GM21619 (cell line): ENCODE measurements around the gene M1AP.

ENCODE experiments used
- ATAC-seq: cut with Tn5 transposase; IDR thresholded peaks from one replicate; pipeline ENCODE4 v1.9.1; 2021; ENCODE audit not compliant: unreplicated experiment

Gene M1AP, protein sequence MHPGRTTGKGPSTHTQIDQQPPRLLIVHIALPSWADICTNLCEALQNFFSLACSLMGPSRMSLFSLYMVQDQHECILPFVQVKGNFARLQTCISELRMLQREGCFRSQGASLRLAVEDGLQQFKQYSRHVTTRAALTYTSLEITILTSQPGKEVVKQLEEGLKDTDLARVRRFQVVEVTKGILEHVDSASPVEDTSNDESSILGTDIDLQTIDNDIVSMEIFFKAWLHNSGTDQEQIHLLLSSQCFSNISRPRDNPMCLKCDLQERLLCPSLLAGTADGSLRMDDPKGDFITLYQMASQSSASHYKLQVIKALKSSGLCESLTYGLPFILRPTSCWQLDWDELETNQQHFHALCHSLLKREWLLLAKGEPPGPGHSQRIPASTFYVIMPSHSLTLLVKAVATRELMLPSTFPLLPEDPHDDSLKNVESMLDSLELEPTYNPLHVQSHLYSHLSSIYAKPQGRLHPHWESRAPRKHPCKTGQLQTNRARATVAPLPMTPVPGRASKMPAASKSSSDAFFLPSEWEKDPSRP

DNA sequence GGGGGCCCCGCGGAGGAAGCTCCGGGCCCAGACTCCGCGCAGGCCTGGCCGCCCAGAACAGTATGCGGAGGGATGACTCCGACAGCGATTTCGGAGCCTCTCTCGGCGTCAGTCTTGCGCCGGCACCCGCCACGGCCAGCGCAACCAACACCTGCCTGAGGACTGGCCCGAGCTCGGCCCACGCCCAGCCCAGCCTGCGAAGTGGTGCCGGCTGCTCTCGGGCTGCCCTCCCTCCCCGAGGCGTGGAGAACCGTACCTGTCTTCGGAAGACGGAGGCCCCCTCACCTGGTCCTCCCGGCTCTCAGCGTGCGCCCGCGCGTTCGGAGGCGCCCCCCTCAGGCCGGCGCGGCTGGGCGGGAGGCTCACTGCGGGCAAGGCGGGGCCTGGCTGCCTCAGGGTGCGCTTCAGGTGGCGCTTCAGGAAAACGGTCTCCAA lies at the start of gene M1AP:
TSS of gene M1AP (minus strand) at position 322 of the 435 bp plus-strand sequence. CDS start 8,055 bp downstream, outside the sequence.
- ATAC-seq: no peak

DNA sequence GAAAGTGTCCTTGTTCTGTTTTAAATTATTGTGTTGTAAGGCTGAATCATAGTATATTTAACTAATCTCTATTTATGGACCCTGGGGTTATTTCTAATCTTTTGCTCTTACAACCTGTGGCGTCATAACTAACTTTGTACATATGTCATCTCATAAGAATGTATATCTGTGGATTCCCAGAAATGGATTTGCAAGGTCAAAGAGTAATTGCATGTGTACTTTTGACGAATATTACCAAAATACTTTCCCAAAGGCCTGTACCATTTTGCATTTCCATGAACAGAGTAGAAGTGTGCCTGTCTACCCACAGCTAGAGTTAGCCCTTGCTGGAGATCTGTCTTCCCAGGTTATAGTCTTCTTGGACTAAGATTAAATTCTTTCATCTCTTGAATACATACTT lies 48.7 kb upstream of the M1AP start:
- no peak for ATAC-seq

DNA sequence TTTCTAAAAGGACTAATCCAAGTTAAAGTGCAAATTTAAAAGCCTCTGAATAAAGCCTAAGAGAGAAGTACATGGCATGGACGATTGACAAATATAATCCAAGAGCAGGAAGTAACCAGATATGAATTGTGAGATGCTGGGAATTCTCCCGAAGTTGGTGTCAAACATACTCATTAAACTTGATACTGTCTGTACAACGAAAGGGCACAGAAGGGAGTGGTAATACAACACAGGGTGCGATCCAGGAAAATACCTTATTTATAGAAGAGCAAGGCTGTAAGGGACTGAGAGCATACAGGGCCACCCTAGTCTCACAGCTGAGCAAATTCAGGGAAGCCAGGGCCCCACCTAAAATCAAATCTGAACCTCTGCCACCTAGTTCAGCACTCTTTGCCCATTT lies 47.5 kb upstream of the M1AP start:
- no peak for ATAC-seq

- ATAC-seq: no peak
These were observed 46.2 kb upstream of the M1AP start for GRCh38 chr2:74694281-74694680.

- ATAC-seq: no peak
These were observed 45.5 kb upstream of the M1AP start for GRCh38 chr2:74693668-74694067.

DNA sequence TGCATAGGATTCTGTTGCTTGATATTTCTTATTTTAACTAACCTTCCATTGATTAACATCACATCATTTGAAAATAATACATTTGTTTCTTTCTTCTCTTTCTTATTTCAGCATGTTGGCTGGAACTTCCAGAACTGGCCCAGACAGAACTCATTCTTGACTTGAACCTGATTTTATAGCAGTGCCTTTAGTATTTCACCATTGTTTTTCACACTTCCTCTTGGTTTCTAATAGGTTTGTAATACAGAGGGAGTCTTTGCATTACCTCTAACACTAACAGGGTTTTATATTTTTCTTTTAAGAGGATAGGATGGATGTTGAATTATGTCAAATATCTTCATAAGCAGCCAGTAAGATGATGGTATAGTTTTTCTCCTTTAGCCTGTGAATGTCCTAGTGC lies 45.1 kb upstream of the M1AP start:
- no peak for ATAC-seq

DNA sequence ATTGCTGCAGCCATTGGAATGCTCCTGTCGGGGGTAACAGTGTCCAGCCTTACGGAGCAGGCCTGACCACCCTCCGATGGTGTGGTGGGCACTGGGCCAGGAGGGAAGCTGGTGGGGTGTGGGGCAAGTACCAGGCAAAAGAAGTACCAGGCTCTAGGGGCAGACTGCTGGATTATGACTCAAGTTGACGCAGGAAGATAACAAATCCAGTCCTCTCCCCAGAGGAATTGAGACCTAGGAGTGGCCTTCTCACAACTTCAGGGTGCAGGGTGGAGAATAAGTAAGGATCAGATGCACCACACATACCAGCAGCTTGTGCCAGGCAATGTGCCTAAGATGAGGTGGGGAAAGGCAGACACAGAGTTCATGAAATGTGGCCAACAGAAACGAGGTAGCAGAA lies 43.8 kb upstream of the M1AP start:
- no peak for ATAC-seq

DNA sequence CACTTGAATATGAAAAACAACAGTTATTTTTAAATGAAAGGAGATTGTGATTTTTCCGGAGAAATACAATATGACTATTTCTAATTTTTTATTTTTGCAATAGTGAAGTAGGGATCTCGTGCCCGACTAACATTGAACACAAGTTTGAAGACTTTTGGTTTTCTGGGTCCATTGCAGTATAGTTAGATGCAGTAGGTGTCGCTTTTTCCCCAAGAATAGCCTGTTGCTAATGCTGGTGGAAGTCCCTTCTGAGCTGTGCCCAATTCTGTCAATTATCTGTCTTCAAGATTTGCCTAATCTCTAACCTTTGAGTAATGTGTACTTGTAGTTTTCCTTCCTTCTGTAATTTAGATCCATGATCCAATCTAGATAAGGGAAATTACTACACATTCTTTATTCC lies 42.4 kb upstream of the M1AP start:
- ATAC-seq: peak; percentile 71

DNA sequence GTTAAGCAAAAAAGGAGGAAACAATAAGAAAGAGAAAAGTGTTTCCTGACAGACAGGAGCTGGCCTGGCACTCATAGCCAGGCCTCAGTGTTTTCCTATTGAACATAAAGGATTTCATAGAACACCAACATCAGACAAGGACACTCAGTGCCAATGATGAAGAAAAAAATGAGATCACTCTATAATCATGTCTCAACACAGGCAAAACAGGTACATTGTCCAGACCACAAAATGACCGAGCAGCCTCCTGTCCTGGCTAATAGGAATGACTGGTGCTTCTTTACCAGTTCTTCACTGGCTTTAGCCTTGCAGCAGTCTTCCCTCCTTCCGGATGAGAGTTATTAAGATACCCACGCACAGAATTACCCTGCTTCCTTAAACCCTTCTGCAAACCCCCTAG lies 41.5 kb upstream of the M1AP start:
- no peak for ATAC-seq

- no peak for ATAC-seq
These were observed 40.8 kb upstream of the M1AP start for GRCh38 chr2:74688881-74689280.

DNA sequence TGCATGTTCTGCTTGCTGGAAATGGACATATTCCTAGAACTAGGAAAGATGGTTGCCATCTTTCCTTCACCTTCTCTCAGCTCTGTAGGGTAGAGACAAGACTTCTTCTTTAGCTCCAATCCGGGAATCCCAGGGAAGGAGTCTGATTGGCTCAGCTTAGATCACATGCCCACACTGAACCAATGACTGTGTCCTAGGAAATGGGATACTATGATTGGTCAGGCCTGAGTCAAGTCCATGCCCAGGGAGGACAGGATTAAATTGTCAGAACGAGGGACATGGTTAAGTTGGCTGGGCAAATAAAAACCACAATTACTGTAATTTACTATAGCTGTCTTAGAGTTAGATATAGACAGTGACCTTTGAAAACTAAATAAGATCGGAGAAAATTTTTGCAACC lies 37.3 kb upstream of the M1AP start:
- no peak for ATAC-seq

DNA sequence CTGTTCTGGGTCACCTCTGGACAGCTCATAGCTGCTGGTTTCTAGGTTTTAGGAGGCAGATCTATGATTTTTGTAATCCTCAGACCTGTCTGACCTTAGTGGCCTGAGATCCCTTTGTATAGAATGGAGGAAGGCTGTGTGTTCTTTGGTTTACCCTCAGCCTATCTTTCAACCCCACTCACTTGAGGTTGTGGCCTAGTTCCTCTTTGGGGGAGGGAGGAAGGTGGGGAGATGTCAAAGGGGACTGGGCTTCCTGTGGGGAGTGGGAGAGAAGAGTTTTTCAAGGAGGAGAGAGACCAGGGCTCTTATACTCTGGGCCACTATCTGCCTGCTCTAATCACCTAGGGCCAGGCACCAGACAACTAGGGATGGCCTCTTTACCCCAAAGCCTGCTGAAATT lies 34.4 kb upstream of the M1AP start:
- ATAC-seq: no peak

GRCh38 chr2:74679615-74680014 lies 31.5 kb upstream of the M1AP start:
- ATAC-seq: no peak

- no peak for ATAC-seq
These were observed 28.2 kb upstream of the M1AP start for GRCh38 chr2:74676331-74676730.

- ATAC-seq: no peak
These were observed 27.0 kb upstream of the M1AP start for GRCh38 chr2:74675090-74675489.

- ATAC-seq: no peak
These were observed 25.8 kb upstream of the M1AP start for GRCh38 chr2:74673826-74674528.

DNA sequence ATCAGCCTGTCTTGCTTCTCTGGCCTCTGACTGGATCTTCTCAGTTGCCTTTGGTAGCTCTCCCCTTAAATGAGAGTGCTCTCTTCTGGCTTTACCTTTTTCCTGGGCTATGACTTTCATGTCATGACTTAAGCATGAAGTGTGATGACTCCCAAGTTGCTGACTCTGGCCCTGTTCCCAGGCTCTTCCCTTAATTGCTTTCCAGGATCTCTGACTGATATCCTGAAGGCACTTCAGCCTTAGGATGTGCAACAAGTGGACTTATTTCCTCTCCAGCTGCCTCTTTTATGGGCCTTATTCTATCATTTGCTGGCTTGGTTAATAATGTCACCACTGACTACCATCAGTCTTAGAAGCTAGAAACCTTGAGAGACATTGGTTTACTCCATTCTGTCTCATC lies 23.3 kb upstream of the M1AP start:
- no peak for ATAC-seq

- ATAC-seq: no peak
These were observed 22.1 kb upstream of the M1AP start for GRCh38 chr2:74670263-74670662.

DNA sequence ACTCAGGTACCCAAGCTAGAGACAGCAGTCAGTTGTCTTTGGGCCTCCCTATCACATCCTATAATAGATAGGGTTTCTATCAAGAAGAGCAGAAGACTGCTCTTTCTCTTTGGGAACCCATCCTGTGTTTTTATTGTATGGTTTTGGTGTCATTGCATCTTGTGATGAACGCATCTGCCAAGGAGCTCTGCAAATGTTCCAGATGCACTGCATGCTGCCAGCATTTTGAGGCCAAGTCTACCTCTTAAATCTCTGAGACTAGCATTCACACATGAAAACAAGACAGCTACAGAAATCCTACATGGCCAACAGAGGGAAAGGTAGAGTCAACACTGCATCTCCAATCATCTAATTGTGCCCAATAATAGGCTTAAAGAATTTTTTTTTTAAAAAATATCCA lies 20.0 kb upstream of the M1AP start:
- no peak for ATAC-seq

DNA sequence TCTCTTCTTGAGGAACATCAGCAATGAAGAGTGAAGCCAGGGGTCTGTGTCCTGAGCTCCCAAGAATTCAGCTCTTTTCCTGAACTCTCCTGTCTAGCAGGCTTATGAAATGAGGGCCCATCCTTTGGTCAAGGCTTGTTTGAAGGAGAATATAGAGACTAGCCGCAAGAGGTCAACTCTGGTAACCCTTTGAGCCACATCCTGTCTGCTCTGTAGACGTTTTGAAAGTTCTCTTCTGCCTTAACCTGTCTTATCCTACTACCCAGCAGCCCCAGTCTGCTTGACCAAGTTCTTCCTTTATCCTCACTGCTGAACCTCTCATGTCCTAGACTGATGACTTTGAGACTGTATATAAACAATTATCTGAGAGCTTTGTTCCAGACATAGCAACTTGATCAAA lies 11.3 kb upstream of the M1AP start:
- ATAC-seq: no peak

DNA sequence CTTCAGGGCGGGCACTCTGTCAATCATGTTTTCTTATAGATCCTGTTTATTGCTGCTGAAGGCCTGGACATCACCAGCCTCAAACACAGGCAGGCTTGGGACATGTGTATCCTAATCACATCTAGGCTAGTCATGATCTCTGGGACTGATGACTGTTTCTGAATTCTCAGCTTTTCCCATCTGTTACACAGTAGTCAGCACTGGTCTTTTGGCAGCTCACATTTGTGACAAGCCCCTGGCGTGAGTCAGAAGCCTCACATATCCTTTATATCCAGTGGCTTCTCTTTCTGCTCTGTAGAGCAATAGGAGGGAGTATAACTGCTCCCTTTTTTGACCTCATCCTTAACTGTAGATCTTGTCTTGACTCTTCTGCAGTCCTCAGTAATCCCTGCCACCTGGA lies 10.4 kb upstream of the M1AP start:
- no peak for ATAC-seq

DNA sequence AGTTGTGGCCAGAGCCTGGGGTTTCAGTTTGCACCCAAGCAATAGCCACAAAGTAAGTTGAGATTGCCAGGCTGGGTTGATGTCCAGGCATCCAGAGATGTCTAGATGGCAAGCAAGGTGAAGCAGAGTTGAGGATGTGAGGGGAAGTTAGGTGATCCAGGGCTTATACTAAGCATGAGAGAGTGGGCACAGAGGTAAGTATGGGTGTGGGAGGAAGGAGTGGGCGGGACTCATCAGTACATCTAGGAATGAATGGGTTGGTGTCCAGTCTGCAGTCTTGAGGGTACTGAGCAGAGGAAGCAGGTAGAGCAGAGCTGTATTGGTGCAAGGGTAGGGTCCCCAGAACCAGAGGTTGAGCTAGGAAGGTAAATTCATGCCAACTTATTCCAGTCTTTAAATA lies 7.4 kb upstream of the M1AP start:
- no peak for ATAC-seq
